ENCODE data around the gene SLU7. TPM values are rescaled to one million over a fixed set of nuclear protein-coding genes. Genes with fewer than 3 reads are reported as not detected.

SLU7 gene
- total RNA-seq, 1 donor from 2014 or later = 48.4 TPM

DNA sequence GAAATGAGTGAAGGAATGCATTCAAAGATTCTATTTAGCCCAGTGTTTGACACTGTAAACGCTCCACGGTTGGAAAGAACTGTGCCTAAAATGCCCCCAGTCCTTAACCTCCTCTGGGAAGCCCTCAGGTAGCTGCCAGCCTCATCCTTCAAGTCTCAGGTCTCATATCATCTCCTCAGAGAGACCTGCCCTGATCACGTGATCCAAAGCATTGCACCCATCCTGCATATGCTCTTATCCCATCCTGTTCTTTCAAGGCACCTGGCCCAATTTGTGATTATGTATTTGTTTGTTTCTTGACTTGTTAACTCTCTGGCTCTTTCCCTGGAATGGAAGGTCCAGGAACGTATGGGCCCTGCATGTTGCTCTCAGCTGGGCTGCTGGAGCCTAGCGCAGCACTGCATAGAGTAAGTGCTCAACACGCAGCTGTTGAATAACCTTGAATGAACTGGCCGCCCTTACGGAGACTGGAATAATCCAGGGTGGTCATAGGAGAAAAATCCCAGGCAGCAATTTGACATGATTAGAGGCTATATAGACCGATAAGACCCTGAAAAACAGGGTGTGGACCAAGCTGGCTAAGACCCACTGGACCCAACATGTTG lies 57.2 kb downstream of the SLU7 start:
- no peak overlapping the region for H2AFZ ChIP-seq (ENCODE audit: low read depth, low read length)
- DNase-seq (ENCODE audit: low read depth) = no peak
- no peaks in the 10 kb centered on the region for H3K36me3 Mint-ChIP-seq (ENCODE audit: low read depth, unreplicated experiment)
- no peak overlapping the region for H3K4me3 ChIP-seq (ENCODE audit: insufficient read depth, low read depth, low read length)
- H3K27ac Mint-ChIP-seq (ENCODE audit: unreplicated experiment) = no peak overlapping the region
- H3K4me3 Mint-ChIP-seq (ENCODE audit: unreplicated experiment) = no peak overlapping the region
- no peak for FAIRE-seq
- no peaks in the 10 kb centered on the region for H3K27me3 ChIP-seq (ENCODE audit: insufficient read depth, low read length)
- no peaks in the 10 kb centered on the region for H3K9me3 ChIP-seq (ENCODE audit: insufficient read depth, low read depth, low read length)
- no peaks in the 10 kb centered on the region for H3K36me3 ChIP-seq (ENCODE audit: insufficient read depth, low read length)
- no peak overlapping the region for H3K4me2 ChIP-seq (ENCODE audit: low read length)
- no peaks in the 10 kb centered on the region for H3K79me2 ChIP-seq (ENCODE audit: insufficient read depth, low read length)
- TF ChIP-seq, protein P1, sequence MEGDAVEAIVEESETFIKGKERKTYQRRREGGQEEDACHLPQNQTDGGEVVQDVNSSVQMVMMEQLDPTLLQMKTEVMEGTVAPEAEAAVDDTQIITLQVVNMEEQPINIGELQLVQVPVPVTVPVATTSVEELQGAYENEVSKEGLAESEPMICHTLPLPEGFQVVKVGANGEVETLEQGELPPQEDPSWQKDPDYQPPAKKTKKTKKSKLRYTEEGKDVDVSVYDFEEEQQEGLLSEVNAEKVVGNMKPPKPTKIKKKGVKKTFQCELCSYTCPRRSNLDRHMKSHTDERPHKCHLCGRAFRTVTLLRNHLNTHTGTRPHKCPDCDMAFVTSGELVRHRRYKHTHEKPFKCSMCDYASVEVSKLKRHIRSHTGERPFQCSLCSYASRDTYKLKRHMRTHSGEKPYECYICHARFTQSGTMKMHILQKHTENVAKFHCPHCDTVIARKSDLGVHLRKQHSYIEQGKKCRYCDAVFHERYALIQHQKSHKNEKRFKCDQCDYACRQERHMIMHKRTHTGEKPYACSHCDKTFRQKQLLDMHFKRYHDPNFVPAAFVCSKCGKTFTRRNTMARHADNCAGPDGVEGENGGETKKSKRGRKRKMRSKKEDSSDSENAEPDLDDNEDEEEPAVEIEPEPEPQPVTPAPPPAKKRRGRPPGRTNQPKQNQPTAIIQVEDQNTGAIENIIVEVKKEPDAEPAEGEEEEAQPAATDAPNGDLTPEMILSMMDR (IDR thresholded peaks at IDR 0.05; ENCODE audit: insufficient read depth, low read depth, low read length) = no peak
- TF ChIP-seq EZH2 (IDR thresholded peaks at IDR 0.05; ENCODE audit: insufficient read depth, low read length) = no peak
- H3K9ac ChIP-seq (ENCODE audit: low read length) = no peak overlapping the region
- no peaks in the 10 kb centered on the region for H4K20me1 ChIP-seq (ENCODE audit: insufficient read depth, low read length)
- H3K4me1 ChIP-seq (ENCODE audit: insufficient read depth, low read length) = no peaks in the 10 kb centered on the region
- peaks cover 14% of the 10 kb centered on the region for H3K27me3 Mint-ChIP-seq (ENCODE audit: low read depth, unreplicated experiment)
- no peaks in the 10 kb centered on the region for H3K9me3 Mint-ChIP-seq (ENCODE audit: unreplicated experiment)
- peaks cover 9% of the 10 kb centered on the region for H3K4me1 Mint-ChIP-seq (ENCODE audit: low read depth, unreplicated experiment)
- no peak overlapping the region for H3K27ac ChIP-seq (ENCODE audit: low read depth, low read length)

DNA sequence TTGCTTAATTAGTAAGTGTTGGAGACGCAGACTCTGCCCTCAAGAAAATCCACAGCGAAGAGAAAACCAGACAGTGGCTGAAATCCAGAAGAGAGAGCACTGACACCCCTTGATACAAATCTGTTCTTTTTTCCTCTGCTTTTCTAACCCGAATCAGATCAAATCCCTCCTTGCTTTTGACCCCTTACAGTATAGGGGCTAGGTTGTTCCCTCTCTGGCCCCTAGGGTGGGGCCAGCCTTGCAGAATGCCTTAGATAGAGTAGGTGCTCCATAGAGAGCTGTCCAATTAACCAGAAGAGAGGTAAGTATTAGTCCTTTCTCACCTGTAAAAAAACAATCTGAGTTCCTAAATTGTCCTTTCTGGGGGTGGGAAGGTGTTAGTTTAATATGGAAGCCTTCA lies 58.6 kb downstream of the SLU7 start:
- H3K4me3 ChIP-seq (ENCODE audit: insufficient read depth, low read depth, low read length) = no peak overlapping the region
- DNase-seq (ENCODE audit: low read depth) (no peak), FAIRE-seq (no peak)
- H3K79me2 ChIP-seq (ENCODE audit: insufficient read depth, low read length) = no peaks in the 10 kb centered on the region
- Mint-ChIP-seq H3K4me3 (ENCODE audit: unreplicated experiment) (no peak overlapping the region), H3K9me3 (ENCODE audit: unreplicated experiment) (no peaks in the 10 kb centered on the region), H3K4me1 (ENCODE audit: low read depth, unreplicated experiment) (peaks cover 9% of the 10 kb centered on the region), H3K27me3 (ENCODE audit: low read depth, unreplicated experiment) (peaks cover 19% of the 10 kb centered on the region), H3K36me3 (ENCODE audit: low read depth, unreplicated experiment) (no peaks in the 10 kb centered on the region), H3K27ac (ENCODE audit: unreplicated experiment) (no peak overlapping the region)
- H3K27me3 ChIP-seq (ENCODE audit: insufficient read depth, low read length) = no peaks in the 10 kb centered on the region
- no peak overlapping the region for H3K4me2 ChIP-seq (ENCODE audit: low read length)
- H2AFZ ChIP-seq (ENCODE audit: low read depth, low read length) = no peak overlapping the region
- H3K36me3 ChIP-seq (ENCODE audit: insufficient read depth, low read length) = no peaks in the 10 kb centered on the region
- TF ChIP-seq, protein P1 (IDR thresholded peaks at IDR 0.05; ENCODE audit: insufficient read depth, low read depth, low read length) = no peak
- TF ChIP-seq EZH2 (IDR thresholded peaks at IDR 0.05; ENCODE audit: insufficient read depth, low read length) = no peak
- no peaks in the 10 kb centered on the region for H4K20me1 ChIP-seq (ENCODE audit: insufficient read depth, low read length)
- no peak overlapping the region for H3K27ac ChIP-seq (ENCODE audit: low read depth, low read length)
- H3K9ac ChIP-seq (ENCODE audit: low read length) = no peak overlapping the region
- no peaks in the 10 kb centered on the region for H3K4me1 ChIP-seq (ENCODE audit: insufficient read depth, low read length)
- no peaks in the 10 kb centered on the region for H3K9me3 ChIP-seq (ENCODE audit: insufficient read depth, low read depth, low read length)

DNA sequence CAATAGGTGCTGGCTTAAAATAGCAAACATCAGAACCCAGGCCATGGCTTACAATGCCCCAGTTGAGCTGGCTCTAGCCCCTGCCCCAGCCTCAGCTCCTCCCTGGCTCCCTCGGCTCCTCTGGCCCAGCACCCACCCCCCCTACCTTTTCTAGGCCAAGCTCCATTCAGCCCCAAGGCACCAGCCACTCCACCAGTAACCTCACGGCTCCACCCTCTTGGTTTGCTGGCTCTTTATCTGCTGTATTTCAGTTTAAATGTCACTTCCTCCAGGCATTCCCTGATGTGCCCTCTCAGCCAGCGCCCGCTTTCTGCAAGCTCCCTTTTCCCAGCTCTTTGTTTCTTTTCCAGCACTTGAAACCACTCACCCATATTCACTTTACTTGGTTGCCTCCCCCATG lies 59.1 kb downstream of the SLU7 start:
- Histone ChIP-seq H3K4me3 (ENCODE audit: insufficient read depth, low read depth, low read length) (no peak overlapping the region), H3K79me2 (ENCODE audit: insufficient read depth, low read length) (no peaks in the 10 kb centered on the region), H3K4me2 (ENCODE audit: low read length) (no peak overlapping the region), H3K4me1 (ENCODE audit: insufficient read depth, low read length) (no peaks in the 10 kb centered on the region), H4K20me1 (ENCODE audit: insufficient read depth, low read length) (no peaks in the 10 kb centered on the region), H3K9ac (ENCODE audit: low read length) (no peak overlapping the region), H3K9me3 (ENCODE audit: insufficient read depth, low read depth, low read length) (no peaks in the 10 kb centered on the region), H3K27me3 (ENCODE audit: insufficient read depth, low read length) (no peaks in the 10 kb centered on the region), H3K36me3 (ENCODE audit: insufficient read depth, low read length) (no peaks in the 10 kb centered on the region), H2AFZ (ENCODE audit: low read depth, low read length) (no peak overlapping the region), H3K27ac (ENCODE audit: low read depth, low read length) (no peak overlapping the region)
- Mint-ChIP-seq H3K27me3 (ENCODE audit: low read depth, unreplicated experiment) (peaks cover 19% of the 10 kb centered on the region), H3K27ac (ENCODE audit: unreplicated experiment) (no peak overlapping the region), H3K4me3 (ENCODE audit: unreplicated experiment) (no peak overlapping the region), H3K9me3 (ENCODE audit: unreplicated experiment) (no peaks in the 10 kb centered on the region), H3K4me1 (ENCODE audit: low read depth, unreplicated experiment) (peaks cover 9% of the 10 kb centered on the region), H3K36me3 (ENCODE audit: low read depth, unreplicated experiment) (no peaks in the 10 kb centered on the region)
- DNase-seq (ENCODE audit: low read depth) (no peak), FAIRE-seq (no peak)
- TF ChIP-seq EZH2 (IDR thresholded peaks at IDR 0.05; ENCODE audit: insufficient read depth, low read length) = no peak
- TF ChIP-seq, protein P1 (IDR thresholded peaks at IDR 0.05; ENCODE audit: insufficient read depth, low read depth, low read length) = no peak
